HG03571 (cell line): ENCODE data around the gene TRMT6.

Experiments
- ATAC-seq: cut with Tn5 transposase; IDR thresholded peaks from one replicate; pipeline ENCODE4 v1.9.1; 2021; ENCODE audit not compliant: unreplicated experiment

Gene TRMT6

GRCh38 chr20:5900908-5901307 is 49.4 kb downstream of the TRMT6 start:
- no peak for ATAC-seq

GRCh38 chr20:5899444-5899843 is 50.9 kb downstream of the TRMT6 start:
- ATAC-seq: no peak

GRCh38 chr20:5895626-5896025 is 54.7 kb downstream of the TRMT6 start:
- no peak for ATAC-seq

- no peak for ATAC-seq
Observed at GRCh38 chr20:5893621-5894020, 56.7 kb downstream of the TRMT6 start.

GRCh38 chr20:5893052-5893451 is 57.3 kb downstream of the TRMT6 start:
- ATAC-seq: no peak

- no peak for ATAC-seq
Observed at GRCh38 chr20:5890773-5891441, 59.4 kb downstream of the TRMT6 start.

GRCh38 chr20:5888041-5888440 is 62.3 kb downstream of the TRMT6 start:
- ATAC-seq: no peak

GRCh38 chr20:5887386-5887785 is 62.9 kb downstream of the TRMT6 start:
- ATAC-seq: no peak
